IMR-90 (cell line): ENCODE data around the gene CES2. TPM values are rescaled to one million over a fixed set of nuclear protein-coding genes. Genes with fewer than 3 reads are reported as not detected.

Source experiments
- ATAC-seq: fragments of 200-7000 bp; cut with Tn5 transposase; 2 replicates; pipeline ENCODE4 v1.9.1; 2020; ENCODE audit warnings: low read depth, mild to moderate bottlenecking, moderate library complexity
- BruUV-seq: library from RNA; stranded (reverse); fragments of 400-500 nt; replicated peaks from 2 replicates; lab custom pipeline; 2021; lab: Mats Ljungman, UMichigan
- CTCF ChIA-PET: fragments of 300-600 bp; formaldehyde crosslinking; extraction: SDS; loops from one replicate; lab custom pipeline; 2021; ENCODE audit warnings: antibody characterized with exemption; lab: Yijun Ruan, JAX
- POLR2A ChIA-PET: fragments of 300-600 bp; sonication (Branson Sonifier 250); formaldehyde crosslinking; loops from one replicate; lab custom pipeline; 2022; ENCODE audit warnings: antibody characterized with exemption; ENCODE audit not compliant: unreplicated experiment; lab: Charles Lee
- DNase-seq: peaks from one replicate; pipeline ENCODE4 v3.0.0; 2013
- H2AFZ ChIP-seq: replicated peaks from 2 replicates; pipeline ENCODE3; 2013; ENCODE audit warnings: low read length, mild to moderate bottlenecking; ENCODE audit not compliant: poor library complexity
- H2AK5ac ChIP-seq: 2 replicates; pipeline ENCODE4 v1.6.1; 2013; ENCODE audit warnings: low read depth, low read length, inconsistent platforms
- H2AK9ac ChIP-seq: replicated peaks from 2 replicates; pipeline ENCODE3; 2013; ENCODE audit warnings: mild to moderate bottlenecking, low read depth, low read length, moderate library complexity; ENCODE audit not compliant: poor library complexity
- H2BK120ac ChIP-seq: 2 replicates; pipeline ENCODE4 v1.6.1; 2013; ENCODE audit warnings: low read depth, low read length, inconsistent platforms
- H2BK15ac ChIP-seq: 3 replicates; pipeline ENCODE4 v1.6.1; 2013; ENCODE audit warnings: low read depth, low read length, inconsistent platforms
- H2BK20ac ChIP-seq: 2 replicates; pipeline ENCODE4 v1.6.1; 2013; ENCODE audit warnings: low read depth, mild to moderate bottlenecking, inconsistent platforms, low read length, moderate library complexity
- H2BK5ac ChIP-seq: 2 replicates; pipeline ENCODE4 v1.6.1; 2013; ENCODE audit warnings: mild to moderate bottlenecking, low read depth, low read length, inconsistent platforms; ENCODE audit not compliant: poor library complexity, severe bottlenecking
- H3K14ac ChIP-seq: replicated peaks from 2 replicates; pipeline ENCODE4 v1.6.1; 2013; ENCODE audit warnings: low read depth, low read length, inconsistent platforms
- H3K18ac ChIP-seq: 2 replicates; pipeline ENCODE4 v1.6.1; 2013; ENCODE audit warnings: low read depth, low read length, control low read depth
- H3K23ac ChIP-seq: 2 replicates; pipeline ENCODE4 v1.6.1; 2013; ENCODE audit warnings: low read depth, low read length, inconsistent platforms
- H3K27ac ChIP-seq: 2 replicates; pipeline ENCODE4 v1.5.1; 2013; ENCODE audit warnings: mild to moderate bottlenecking, control low read depth, low read length; ENCODE audit not compliant: insufficient read depth
- H3K27me3 ChIP-seq: 2 replicates; pipeline ENCODE4 v1.6.1; 2013; ENCODE audit warnings: low read length; ENCODE audit not compliant: control insufficient read depth, insufficient read depth
- H3K36me3 ChIP-seq: 2 replicates; pipeline ENCODE4 v1.6.1; 2013; ENCODE audit warnings: low read length, mixed read lengths; ENCODE audit not compliant: control insufficient read depth, insufficient read depth
- H3K4ac ChIP-seq: 2 replicates; pipeline ENCODE4 v1.6.1; 2013; ENCODE audit warnings: low read depth, low read length, inconsistent platforms
- H3K4me1 ChIP-seq: 2 replicates; pipeline ENCODE4 v1.6.1; 2013; ENCODE audit warnings: low read length, mixed read lengths; ENCODE audit not compliant: control insufficient read depth, insufficient read depth
- H3K4me2 ChIP-seq: 2 replicates; pipeline ENCODE4 v1.6.1; 2013; ENCODE audit warnings: low read depth, mild to moderate bottlenecking, control low read depth, low read length, moderate library complexity
- H3K4me3 ChIP-seq: 2 replicates; pipeline ENCODE4 v1.5.1; 2013; ENCODE audit warnings: low read depth, mild to moderate bottlenecking, control low read depth, low read length, moderate library complexity; ENCODE audit not compliant: insufficient read depth
- H3K56ac ChIP-seq: 2 replicates; pipeline ENCODE4 v1.6.1; 2013; ENCODE audit warnings: low read length, inconsistent platforms; ENCODE audit not compliant: insufficient read depth; ENCODE audit errors: extremely low read depth
- H3K79me1 ChIP-seq, 2 experiments: 2 replicates each; pipeline ENCODE4 v1.6.1; 2013; ENCODE audit warnings: low read length in 2 of 2, inconsistent platforms in 1 of 2, low read depth in 1 of 2
- H3K9ac ChIP-seq: 2 replicates; pipeline ENCODE4 v1.6.1; 2013; ENCODE audit warnings: low read depth, low read length, control low read depth
- H3K9me1 ChIP-seq: 2 replicates; pipeline ENCODE4 v1.6.1; 2013; ENCODE audit warnings: low read length, inconsistent platforms; ENCODE audit not compliant: insufficient read depth
- H3K9me3 ChIP-seq: 2 replicates; pipeline ENCODE4 v1.6.1; 2013; ENCODE audit warnings: low read length; ENCODE audit not compliant: control insufficient read depth, insufficient read depth
- H4K20me1 ChIP-seq: 2 replicates; pipeline ENCODE4 v1.6.1; 2013; ENCODE audit warnings: low read length, inconsistent platforms; ENCODE audit not compliant: insufficient read depth
- H4K5ac ChIP-seq: 2 replicates; pipeline ENCODE4 v1.6.1; 2013; ENCODE audit warnings: mild to moderate bottlenecking, low read depth, low read length, control low read depth
- H4K8ac ChIP-seq, 2 experiments: 2 replicates each; pipeline ENCODE4 v1.6.1; 2013; ENCODE audit warnings: low read depth in 2 of 2, low read length in 2 of 2, control low read depth in 1 of 2, inconsistent platforms in 1 of 2
- H4K91ac ChIP-seq: 2 replicates; pipeline ENCODE4 v1.6.1; 2013; ENCODE audit warnings: low read depth, low read length, inconsistent platforms; ENCODE audit not compliant: insufficient read depth
- CEBPB ChIP-seq: IDR thresholded peaks from 2 replicates; pipeline ENCODE4 v1.6.1; 2012; ENCODE audit warnings: low read depth, low read length, improper control_type of control experiment
- CHD1 ChIP-seq: IDR thresholded peaks from 2 replicates; pipeline ENCODE4 v1.6.1; 2012; ENCODE audit warnings: low read depth, low read length, improper control_type of control experiment
- FOS ChIP-seq: fragments of 150-350 bp; IDR thresholded peaks from 2 replicates; pipeline ENCODE4 v1.6.1; 2016; ENCODE audit warnings: low read depth, low read length
- MAFK ChIP-seq: IDR thresholded peaks from 2 replicates; pipeline ENCODE4 v1.6.1; 2012; ENCODE audit warnings: low read depth, low read length, improper control_type of control experiment
- MAZ ChIP-seq: IDR thresholded peaks from 2 replicates; pipeline ENCODE4 v1.6.1; 2012; ENCODE audit warnings: low read depth, mild to moderate bottlenecking, low read length, improper control_type of control experiment, moderate library complexity, borderline replicate concordance
- MXI1 ChIP-seq: IDR thresholded peaks from 2 replicates; pipeline ENCODE4 v1.6.1; 2012; ENCODE audit warnings: low read depth, mild to moderate bottlenecking, low read length, moderate library complexity, borderline replicate concordance
- POLR2A ChIP-seq: IDR thresholded peaks from 2 replicates; pipeline ENCODE4 v1.6.1; 2012; ENCODE audit warnings: mild to moderate bottlenecking, low read depth, low read length
- RCOR1 ChIP-seq: IDR thresholded peaks from 2 replicates; pipeline ENCODE4 v1.6.1; 2012; ENCODE audit warnings: mild to moderate bottlenecking, low read length, improper control_type of control experiment; ENCODE audit not compliant: insufficient replicate concordance
- RFX5 ChIP-seq: IDR thresholded peaks from 2 replicates; pipeline ENCODE4 v1.8.0; 2012; ENCODE audit warnings: low read depth, mild to moderate bottlenecking, low read length, moderate library complexity
- SMC3 ChIP-seq: fragments of 150-350 bp; IDR thresholded peaks from 2 replicates; pipeline ENCODE4 v1.6.1; 2016; ENCODE audit warnings: low read depth, mild to moderate bottlenecking, antibody characterized with exemption, low read length, moderate library complexity
- WGBS, 2 experiments: methylation state at CpG; one replicate each; pipeline versions ENCODE4 v1.1.5 to v1.1.7; 2013; ENCODE audit warnings: missing lambda C conversion rate in 2 of 2; ENCODE audit not compliant: insufficient read length in 1 of 2; ENCODE audit errors: extremely low coverage in 2 of 2; 5-methylcytosine and 5-hydroxymethylcytosine counted together
- dilution Hi-C: fragments of 300-500 bp; cut with HindIII; formaldehyde crosslinking; loops from one replicate; pipeline ENCODE4 v1.14.3; 2018; ENCODE audit warnings: low sequenced_read_pairs; ENCODE audit not compliant: unreplicated experiment
- in situ Hi-C: fragments of 300-500 bp; cut with MboI; formaldehyde crosslinking; loops from 3 replicates; pipeline ENCODE4 v1.14.3; 2019; ENCODE audit warnings: low sequenced_read_pairs, inconsistent platforms, mixed read lengths
- intact Hi-C: fragments of 100-400 bp; cut with micrococcal nuclease; formaldehyde crosslinking; loops from 2 replicates; pipeline ENCODE4 v1.10.0; 2022
- polyA plus RNA-seq, 3 experiments: library from polyadenylated mRNA; depleted of rRNA; stranded (reverse); fragments of >200 nt; gene quantifications; 2 replicates each; pipeline ENCODE4 v1.2.3, GENCODE V29; 2012; ENCODE audit warnings: low replicate concordance in 1 of 3
- total RNA-seq: library from RNA; depleted of rRNA; stranded (reverse); fragments of >200 nt; gene quantifications from 2 replicates; pipeline ENCODE4 v1.2.3, GENCODE V29; 2012
- TF ChIP-seq, protein P1 (sequence below): fragments of 150-350 bp; IDR thresholded peaks from 2 replicates; pipeline ENCODE4 v1.6.1; 2017; ENCODE audit warnings: mild to moderate bottlenecking, antibody characterized with exemption, low read length, low read depth
- TF ChIP-seq, protein P2 (sequence below): conservative IDR thresholded peaks from 2 replicates; pipeline ENCODE4 v1.5.1; 2012; ENCODE audit warnings: mild to moderate bottlenecking, low read depth, low read length, improper control_type of control experiment
- TF ChIP-seq, protein P3 (sequence below): fragments of 150-350 bp; IDR thresholded peaks from 2 replicates; pipeline ENCODE4 v1.6.1; 2016; ENCODE audit warnings: low read depth, mild to moderate bottlenecking, low read length, moderate library complexity, borderline replicate concordance

Gene CES2
- total and polyA plus RNA-seq, 2 of the 4 experiments (the other 2 are of a cell fraction): 15.1 to 23.2 TPM

DNA sequence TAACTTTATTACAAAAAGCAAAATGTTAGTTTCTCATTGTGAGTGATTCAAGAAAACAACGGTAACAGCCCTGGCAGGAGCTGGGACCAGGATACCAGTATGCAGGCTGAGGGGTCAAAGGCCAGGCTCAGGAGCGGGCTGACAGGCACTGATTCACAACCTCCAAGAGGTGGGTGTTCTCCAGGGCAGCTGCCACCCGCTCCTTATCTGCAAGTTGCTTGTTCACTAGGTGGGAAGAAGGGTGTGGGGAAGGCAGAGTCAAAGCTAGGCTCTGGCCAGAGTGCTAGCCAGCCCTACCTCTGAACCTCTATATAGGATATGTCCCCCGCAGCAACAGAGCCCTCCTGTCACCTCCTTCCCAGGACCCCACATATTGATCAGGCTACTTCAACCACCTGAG is 3.2 kb upstream of the CES2 start:
- intact Hi-C loops: no loop called here

More for the DNA sequence above, 3.2 kb upstream of the CES2 start:
- Histone ChIP-seq H4K91ac (no peak overlapping the region), H2AK5ac (no peak overlapping the region), H3K14ac (no peak overlapping the region), H2AFZ (no peak overlapping the region), H3K9me3 (no peaks in the 10 kb centered on the region), H3K4me3 (no peak overlapping the region), H3K56ac (no peak overlapping the region), H3K27ac (no peak overlapping the region), H2AK9ac (no peak overlapping the region), H3K9ac (no peak overlapping the region), H3K36me3 (peaks cover 9% of the 10 kb centered on the region), H3K4me1 (peaks cover 23% of the 10 kb centered on the region), H3K23ac (no peak overlapping the region), H3K27me3 (no peaks in the 10 kb centered on the region), H2BK20ac (no peak overlapping the region), H4K5ac (no peak overlapping the region), H4K20me1 (peaks cover 34% of the 10 kb centered on the region), H3K79me1 (peaks cover 19 to 52% of the 10 kb centered on the region in 2 experiments), H4K8ac (no peak overlapping the region), H2BK120ac (no peak overlapping the region), H3K4me2 (no peak overlapping the region), H2BK5ac (no peak overlapping the region), H3K9me1 (peaks cover 29% of the 10 kb centered on the region), H3K18ac (no peak overlapping the region), H3K4ac (no peak overlapping the region), H2BK15ac (no peak overlapping the region)
- in situ Hi-C loops (loop anchor here (5.0 kb wide), 1 partner anchor 35 kb away; no protein-coding TSS in a partner anchor), dilution Hi-C loops (no loop called here)
- POLR2A ChIA-PET: no interaction called here
- no peak for TF ChIP-seq SMC3
- TF ChIP-seq CHD1: no peak
- TF ChIP-seq, protein P1, sequence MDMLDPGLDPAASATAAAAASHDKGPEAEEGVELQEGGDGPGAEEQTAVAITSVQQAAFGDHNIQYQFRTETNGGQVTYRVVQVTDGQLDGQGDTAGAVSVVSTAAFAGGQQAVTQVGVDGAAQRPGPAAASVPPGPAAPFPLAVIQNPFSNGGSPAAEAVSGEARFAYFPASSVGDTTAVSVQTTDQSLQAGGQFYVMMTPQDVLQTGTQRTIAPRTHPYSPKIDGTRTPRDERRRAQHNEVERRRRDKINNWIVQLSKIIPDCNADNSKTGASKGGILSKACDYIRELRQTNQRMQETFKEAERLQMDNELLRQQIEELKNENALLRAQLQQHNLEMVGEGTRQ: no peak
- TF ChIP-seq RFX5: no peak
- TF ChIP-seq, protein P2, sequence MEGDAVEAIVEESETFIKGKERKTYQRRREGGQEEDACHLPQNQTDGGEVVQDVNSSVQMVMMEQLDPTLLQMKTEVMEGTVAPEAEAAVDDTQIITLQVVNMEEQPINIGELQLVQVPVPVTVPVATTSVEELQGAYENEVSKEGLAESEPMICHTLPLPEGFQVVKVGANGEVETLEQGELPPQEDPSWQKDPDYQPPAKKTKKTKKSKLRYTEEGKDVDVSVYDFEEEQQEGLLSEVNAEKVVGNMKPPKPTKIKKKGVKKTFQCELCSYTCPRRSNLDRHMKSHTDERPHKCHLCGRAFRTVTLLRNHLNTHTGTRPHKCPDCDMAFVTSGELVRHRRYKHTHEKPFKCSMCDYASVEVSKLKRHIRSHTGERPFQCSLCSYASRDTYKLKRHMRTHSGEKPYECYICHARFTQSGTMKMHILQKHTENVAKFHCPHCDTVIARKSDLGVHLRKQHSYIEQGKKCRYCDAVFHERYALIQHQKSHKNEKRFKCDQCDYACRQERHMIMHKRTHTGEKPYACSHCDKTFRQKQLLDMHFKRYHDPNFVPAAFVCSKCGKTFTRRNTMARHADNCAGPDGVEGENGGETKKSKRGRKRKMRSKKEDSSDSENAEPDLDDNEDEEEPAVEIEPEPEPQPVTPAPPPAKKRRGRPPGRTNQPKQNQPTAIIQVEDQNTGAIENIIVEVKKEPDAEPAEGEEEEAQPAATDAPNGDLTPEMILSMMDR: no peak
- no peak for TF ChIP-seq MAFK
- no peak for TF ChIP-seq POLR2A
- TF ChIP-seq FOS: no peak
- TF ChIP-seq, protein P3, sequence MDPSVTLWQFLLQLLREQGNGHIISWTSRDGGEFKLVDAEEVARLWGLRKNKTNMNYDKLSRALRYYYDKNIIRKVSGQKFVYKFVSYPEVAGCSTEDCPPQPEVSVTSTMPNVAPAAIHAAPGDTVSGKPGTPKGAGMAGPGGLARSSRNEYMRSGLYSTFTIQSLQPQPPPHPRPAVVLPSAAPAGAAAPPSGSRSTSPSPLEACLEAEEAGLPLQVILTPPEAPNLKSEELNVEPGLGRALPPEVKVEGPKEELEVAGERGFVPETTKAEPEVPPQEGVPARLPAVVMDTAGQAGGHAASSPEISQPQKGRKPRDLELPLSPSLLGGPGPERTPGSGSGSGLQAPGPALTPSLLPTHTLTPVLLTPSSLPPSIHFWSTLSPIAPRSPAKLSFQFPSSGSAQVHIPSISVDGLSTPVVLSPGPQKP: no peak
- no peak for TF ChIP-seq MAZ
- no peak for TF ChIP-seq MXI1
- TF ChIP-seq CEBPB: no peak
- TF ChIP-seq RCOR1: no peak
- DNase-seq (no peak), ATAC-seq (no peak)
- CTCF ChIA-PET: no interaction called here
- WGBS, 2 experiments: 100% methylated on average over 1 of the region's 4 CpGs; no CpG with 5 or more reads in 1 of the 2 experiments
- BruUV-seq: no TSS peak
